GM18502 (cell line): ENCODE data around the gene PRMT2.

Experiments
- ATAC-seq: cut with Tn5 transposase; IDR thresholded peaks from one replicate; pipeline ENCODE4 v1.9.1; 2021; ENCODE audit warnings: mild to moderate bottlenecking; ENCODE audit not compliant: unreplicated experiment, poor library complexity

Gene PRMT2

GRCh38 chr21:46639489-46640386 lies 4.3 kb downstream of the PRMT2 start:
- ATAC-seq: no peak

- no peak for ATAC-seq
Observed at GRCh38 chr21:46641656-46642055, 6.2 kb downstream of the PRMT2 start.

GRCh38 chr21:46643379-46644177 lies 8.1 kb downstream of the PRMT2 start:
- ATAC-seq: no peak

GRCh38 chr21:46645840-46646239 lies 10.4 kb downstream of the PRMT2 start:
- no peak for ATAC-seq

GRCh38 chr21:46646541-46647154 lies 11.2 kb downstream of the PRMT2 start:
- ATAC-seq: no peak

- ATAC-seq: no peak
Observed at GRCh38 chr21:46648539-46648938, 13.1 kb downstream of the PRMT2 start.

- no peak for ATAC-seq
Observed at GRCh38 chr21:46649356-46649755, 13.9 kb downstream of the PRMT2 start.

GRCh38 chr21:46650476-46651098 lies 15.1 kb downstream of the PRMT2 start:
- no peak for ATAC-seq

- no peak for ATAC-seq
Observed at GRCh38 chr21:46651121-46651520, 15.6 kb downstream of the PRMT2 start.

- no peak for ATAC-seq
Observed at GRCh38 chr21:46655230-46655629, 19.8 kb downstream of the PRMT2 start.

GRCh38 chr21:46656820-46657219 lies 21.3 kb downstream of the PRMT2 start:
- ATAC-seq: no peak

- no peak for ATAC-seq
Observed at GRCh38 chr21:46660505-46660904, 25.0 kb downstream of the PRMT2 start.

- ATAC-seq: no peak
Observed at GRCh38 chr21:46661211-46661625, 25.7 kb downstream of the PRMT2 start.

GRCh38 chr21:46661642-46662366 lies 26.3 kb downstream of the PRMT2 start:
- ATAC-seq: no peak

- no peak for ATAC-seq
Observed at GRCh38 chr21:46662367-46662654, 26.8 kb downstream of the PRMT2 start.

GRCh38 chr21:46662765-46663500 lies 27.5 kb downstream of the PRMT2 start:
- ATAC-seq: no peak

GRCh38 chr21:46663754-46664153 lies 28.3 kb downstream of the PRMT2 start:
- ATAC-seq: no peak

GRCh38 chr21:46664316-46664995 lies 29.0 kb downstream of the PRMT2 start:
- no peak for ATAC-seq

- no peak for ATAC-seq
Observed at GRCh38 chr21:46665566-46665965, 30.1 kb downstream of the PRMT2 start.
